Thoracic aorta (tissue), 2 donors: ENCODE results near the gene CRYBA1. TPM values are rescaled to one million over a fixed set of nuclear protein-coding genes. Genes with fewer than 3 reads are reported as not detected.

Experiments
- ATAC-seq: fragments of 150-250 bp; one replicate; pipeline ENCODE4 v1.8.0; 2017; ENCODE audit warnings: low read depth; ENCODE audit not compliant: insufficient number of reproducible peaks, low FRiP score
- DNase-seq: peaks from one replicate; pipeline ENCODE4 v3.0.0-alpha.2; 2020; ENCODE audit warnings: low spot score
- H3K27ac ChIP-seq, 2 donors: fragments of 200-600 bp; sonication (generic); 1 replicate in 1 of 2; 2 replicates in 1 of 2; pipeline ENCODE4 v1.5.1; 2016; ENCODE audit warnings: mild to moderate bottlenecking in 2 of 2, moderate library complexity in 2 of 2
- H3K27me3 ChIP-seq: fragments of 200-600 bp; sonication (generic); replicated peaks from 2 replicates; pipeline ENCODE4 v1.6.0; 2016; ENCODE audit warnings: mild to moderate bottlenecking; ENCODE audit not compliant: insufficient read depth
- H3K36me3 ChIP-seq: fragments of 200-600 bp; sonication (generic); one replicate; pipeline ENCODE4 v1.5.1; 2016
- H3K4me1 ChIP-seq, 2 donors: fragments of 200-600 bp; sonication (generic); 1 replicate in 1 of 2; 2 replicates in 1 of 2; pipeline versions ENCODE4 v1.5.1 to v1.6.0; 2016; ENCODE audit warnings: low read depth in 2 of 2, mild to moderate bottlenecking in 1 of 2; ENCODE audit not compliant: control insufficient read depth in 1 of 2
- H3K4me3 ChIP-seq: fragments of 200-600 bp; sonication (generic); 2 replicates; pipeline ENCODE4 v1.5.1; 2016; ENCODE audit warnings: mild to moderate bottlenecking
- H3K9me3 ChIP-seq: fragments of 200-600 bp; sonication (generic); 2 replicates; pipeline ENCODE4 v1.5.1; 2016
- CTCF ChIP-seq: fragments of 200-600 bp; sonication (generic); IDR thresholded peaks from one replicate; pipeline ENCODE4 v1.5.1; 2019; ENCODE audit warnings: antibody characterized with exemption
- total RNA-seq, 2 donors: library from RNA; depleted of rRNA; stranded (reverse); fragments of >200 nt; gene quantifications; one replicate each; pipeline versions ENCODE4 v1.1.0 to v1.2.3, GENCODE V29; 2016

CRYBA1 gene
- total RNA-seq, 2 donors from 2014 or later: not detected

- Histone ChIP-seq H3K36me3 (no peaks in the 10 kb centered on the region), H3K27ac (peak overlapping the region; percentile 82 to 99), H3K4me3 (peak overlapping the region; percentile 78), H3K9me3 (no peaks in the 10 kb centered on the region), H3K27me3 (no peaks in the 10 kb centered on the region), H3K4me1 (peaks cover 18 to 27% of the 10 kb centered on the region in 2 donors)
- DNase-seq: no peak
- no peak for TF ChIP-seq CTCF
- no peak for ATAC-seq
Observed at GRCh38 chr17:29294580-29294900, 47.9 kb downstream of the CRYBA1 start.

GRCh38 chr17:29295420-29295819 lies 48.8 kb downstream of the CRYBA1 start:
- H3K36me3 ChIP-seq: no peaks in the 10 kb centered on the region
- no peak for TF ChIP-seq CTCF
- no peak overlapping the region for H3K4me3 ChIP-seq
- DNase-seq (no peak), ATAC-seq (no peak)
- H3K9me3 ChIP-seq: no peaks in the 10 kb centered on the region
- H3K27me3 ChIP-seq: no peaks in the 10 kb centered on the region
- peaks cover 11 to 18% of the 10 kb centered on the region in 2 donors for H3K4me1 ChIP-seq
- no peak overlapping the region for H3K27ac ChIP-seq

- no peak for DNase-seq
- Histone ChIP-seq H3K36me3 (no peaks in the 10 kb centered on the region), H3K9me3 (no peaks in the 10 kb centered on the region), H3K27ac (no peak overlapping the region), H3K4me3 (no peak overlapping the region), H3K27me3 (no peaks in the 10 kb centered on the region), H3K4me1 (peaks cover 0 to 6% of the 10 kb centered on the region in 2 donors)
- TF ChIP-seq CTCF: no peak
- ATAC-seq: no peak
Observed at GRCh38 chr17:29299031-29299430, 52.4 kb downstream of the CRYBA1 start.

- H3K4me1 ChIP-seq: no peaks in the 10 kb centered on the region
- TF ChIP-seq CTCF: no peak
- no peaks in the 10 kb centered on the region for H3K27me3 ChIP-seq
- no peaks in the 10 kb centered on the region for H3K36me3 ChIP-seq
- no peak overlapping the region for H3K27ac ChIP-seq
- DNase-seq (no peak), ATAC-seq (no peak)
- H3K9me3 ChIP-seq: no peaks in the 10 kb centered on the region
- H3K4me3 ChIP-seq: no peak overlapping the region
Observed at GRCh38 chr17:29303386-29303785, 56.7 kb downstream of the CRYBA1 start.

Other genes with a start within 250 kb of the CRYBA1 start
- not detected for gene SEZ6, start 240.8 kb upstream of the CRYBA1 start, total RNA-seq
- gene PIPOX, start 203.7 kb upstream of the CRYBA1 start, total RNA-seq: 1 to 10 TPM; 4.3 to 7.8 TPM
- 100 to 1,000 TPM; 106 to 332 TPM for gene MYO18A, start 66.5 kb upstream of the CRYBA1 start, total RNA-seq
- gene NUFIP2, start 47.3 kb downstream of the CRYBA1 start, total RNA-seq: 10 to 100 TPM; 39.7 to 65.8 TPM
- gene TAOK1, start 143.5 kb downstream of the CRYBA1 start, total RNA-seq: 10 to 100 TPM; 46.0 to 64.6 TPM